ENCODE measurements around the gene SIAH2.

GRCh38 chr3:150786791-150787190 lies 23.8 kb upstream of the SIAH2 start:
- TF ChIP-seq CTCF (IDR thresholded peaks at IDR 0.05; ENCODE audit: low read length) (no peak), EZH2 (IDR thresholded peaks at IDR 0.05; ENCODE audit: borderline replicate concordance, low read length) (no peak)
